ENCODE results near the gene ACTL8.

The ACTL8 gene

DNA sequence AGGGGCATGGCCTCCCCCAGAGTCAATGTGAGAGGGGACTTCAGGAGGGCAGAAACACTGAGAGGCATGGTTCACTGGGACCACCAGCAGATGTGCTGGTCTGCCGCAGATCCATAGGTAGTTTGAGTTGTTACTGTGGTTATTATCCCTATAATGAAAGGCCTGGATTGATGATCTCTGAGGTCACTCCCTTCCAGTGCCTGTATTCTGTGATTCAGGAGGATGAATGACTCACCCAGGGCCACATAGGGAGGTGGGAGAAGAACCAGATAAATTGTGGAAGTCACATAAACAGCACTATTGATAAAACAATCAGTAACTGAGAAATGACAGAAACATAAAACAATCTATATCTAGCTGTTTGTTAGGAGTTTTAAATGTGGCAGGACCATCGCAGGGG is 22.7 kb upstream of the ACTL8 start:
- H3K27me3 ChIP-seq (replicated peaks; ENCODE audit: insufficient read depth, low read length): peaks cover 91% of the 10 kb centered on the region
- H3K9me2 ChIP-seq (replicated peaks; ENCODE audit: insufficient read depth, low read length): no peaks in the 10 kb centered on the region
- no peak overlapping the region for H3K9ac ChIP-seq (ENCODE audit: low read length)
- H4K20me1 ChIP-seq (ENCODE audit: insufficient read depth, low read length): no peaks in the 10 kb centered on the region
- H3K4me2 ChIP-seq (ENCODE audit: low read depth, low read length): no peak overlapping the region
- no peak for DNase-seq
- H3K79me2 ChIP-seq (ENCODE audit: low read length): no peaks in the 10 kb centered on the region
- H3K4me1 ChIP-seq (ENCODE audit: low read length): no peaks in the 10 kb centered on the region
- H3K9me3 ChIP-seq (replicated peaks; ENCODE audit: insufficient read depth, low read length): no peaks in the 10 kb centered on the region
- TF ChIP-seq EZH2 (optimal IDR thresholded peaks at IDR 0.05; ENCODE audit: low read depth, low read length): no peak
- no peak for TF ChIP-seq EZH2phosphoT487 (IDR thresholded peaks at IDR 0.05; ENCODE audit: low read length)
- TF ChIP-seq, protein P1, sequence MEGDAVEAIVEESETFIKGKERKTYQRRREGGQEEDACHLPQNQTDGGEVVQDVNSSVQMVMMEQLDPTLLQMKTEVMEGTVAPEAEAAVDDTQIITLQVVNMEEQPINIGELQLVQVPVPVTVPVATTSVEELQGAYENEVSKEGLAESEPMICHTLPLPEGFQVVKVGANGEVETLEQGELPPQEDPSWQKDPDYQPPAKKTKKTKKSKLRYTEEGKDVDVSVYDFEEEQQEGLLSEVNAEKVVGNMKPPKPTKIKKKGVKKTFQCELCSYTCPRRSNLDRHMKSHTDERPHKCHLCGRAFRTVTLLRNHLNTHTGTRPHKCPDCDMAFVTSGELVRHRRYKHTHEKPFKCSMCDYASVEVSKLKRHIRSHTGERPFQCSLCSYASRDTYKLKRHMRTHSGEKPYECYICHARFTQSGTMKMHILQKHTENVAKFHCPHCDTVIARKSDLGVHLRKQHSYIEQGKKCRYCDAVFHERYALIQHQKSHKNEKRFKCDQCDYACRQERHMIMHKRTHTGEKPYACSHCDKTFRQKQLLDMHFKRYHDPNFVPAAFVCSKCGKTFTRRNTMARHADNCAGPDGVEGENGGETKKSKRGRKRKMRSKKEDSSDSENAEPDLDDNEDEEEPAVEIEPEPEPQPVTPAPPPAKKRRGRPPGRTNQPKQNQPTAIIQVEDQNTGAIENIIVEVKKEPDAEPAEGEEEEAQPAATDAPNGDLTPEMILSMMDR (IDR thresholded peaks at IDR 0.05; ENCODE audit: low read length): no peak
- no peak overlapping the region for H3K27ac ChIP-seq (ENCODE audit: low read length)
- no peak overlapping the region for H3K4me3 ChIP-seq (ENCODE audit: low read length)
- H3K36me3 ChIP-seq (replicated peaks; ENCODE audit: insufficient read depth, low read length): no peaks in the 10 kb centered on the region
- H2AFZ ChIP-seq (ENCODE audit: low read length): no peak overlapping the region
- no peaks in the 10 kb centered on the region for H3F3A ChIP-seq (ENCODE audit: insufficient read depth, low read length)

DNA sequence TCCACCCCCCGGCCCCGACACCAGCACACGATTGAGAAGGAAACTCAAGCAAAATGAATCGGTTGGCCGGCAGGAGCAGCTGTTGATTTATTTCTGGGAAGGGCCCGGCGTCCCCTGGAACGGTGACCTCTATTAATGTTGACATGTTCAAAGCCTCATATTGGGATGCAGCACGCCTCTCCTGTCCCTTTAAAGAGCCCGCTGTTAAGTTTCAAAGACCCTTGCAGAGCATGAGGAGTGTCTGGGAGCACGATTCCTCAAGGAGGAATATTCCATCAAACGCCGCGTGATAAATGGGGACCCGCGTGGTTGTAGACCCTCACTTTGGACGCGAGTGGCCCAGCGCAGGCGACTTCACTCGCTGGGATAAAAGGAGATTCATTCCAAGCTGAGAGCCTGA is 21.5 kb upstream of the ACTL8 start:
- no peak for DNase-seq
- Histone ChIP-seq H3K9me3 (replicated peaks; ENCODE audit: insufficient read depth, low read length) (no peaks in the 10 kb centered on the region), H3K9ac (ENCODE audit: low read length) (no peak overlapping the region), H3K27me3 (replicated peaks; ENCODE audit: insufficient read depth, low read length) (peaks cover 91% of the 10 kb centered on the region), H2AFZ (ENCODE audit: low read length) (no peak overlapping the region), H3K4me1 (ENCODE audit: low read length) (no peaks in the 10 kb centered on the region), H4K20me1 (ENCODE audit: insufficient read depth, low read length) (no peaks in the 10 kb centered on the region), H3K36me3 (replicated peaks; ENCODE audit: insufficient read depth, low read length) (no peaks in the 10 kb centered on the region), H3K4me2 (ENCODE audit: low read depth, low read length) (no peak overlapping the region), H3K79me2 (ENCODE audit: low read length) (no peaks in the 10 kb centered on the region), H3K4me3 (ENCODE audit: low read length) (no peak overlapping the region), H3F3A (ENCODE audit: insufficient read depth, low read length) (no peaks in the 10 kb centered on the region), H3K9me2 (replicated peaks; ENCODE audit: insufficient read depth, low read length) (no peaks in the 10 kb centered on the region), H3K27ac (ENCODE audit: low read length) (no peak overlapping the region)
- no peak for TF ChIP-seq EZH2phosphoT487 (IDR thresholded peaks at IDR 0.05; ENCODE audit: low read length)
- TF ChIP-seq, protein P1 (IDR thresholded peaks at IDR 0.05; ENCODE audit: low read length): no peak
- no peak for TF ChIP-seq EZH2 (optimal IDR thresholded peaks at IDR 0.05; ENCODE audit: low read depth, low read length)

DNA sequence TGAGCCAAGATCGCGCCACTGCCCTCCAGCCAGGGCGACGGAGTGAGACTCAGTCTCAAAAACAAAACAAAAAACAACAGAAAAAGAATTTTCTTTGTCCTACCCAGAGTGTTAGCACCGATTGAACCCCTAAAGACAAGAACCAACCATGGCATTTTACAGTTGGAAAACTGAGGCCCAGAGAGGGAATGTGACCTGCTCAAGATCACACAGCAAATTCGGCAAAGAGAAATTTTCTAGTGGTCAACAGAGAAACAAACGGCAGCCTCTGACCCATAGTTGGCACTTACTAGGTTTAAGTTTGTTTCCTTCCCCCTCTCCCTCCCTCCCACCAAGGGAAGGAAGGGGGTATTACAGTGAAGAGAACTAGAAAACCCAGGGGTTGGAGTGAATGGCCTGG is 20.5 kb upstream of the ACTL8 start:
- H3K4me3 ChIP-seq (ENCODE audit: low read length): no peak overlapping the region
- no peak overlapping the region for H2AFZ ChIP-seq (ENCODE audit: low read length)
- H3F3A ChIP-seq (ENCODE audit: insufficient read depth, low read length): no peaks in the 10 kb centered on the region
- H3K79me2 ChIP-seq (ENCODE audit: low read length): no peaks in the 10 kb centered on the region
- H3K27me3 ChIP-seq (replicated peaks; ENCODE audit: insufficient read depth, low read length): peaks cover 88% of the 10 kb centered on the region
- H3K27ac ChIP-seq (ENCODE audit: low read length): no peak overlapping the region
- no peaks in the 10 kb centered on the region for H3K9me3 ChIP-seq (replicated peaks; ENCODE audit: insufficient read depth, low read length)
- no peaks in the 10 kb centered on the region for H3K36me3 ChIP-seq (replicated peaks; ENCODE audit: insufficient read depth, low read length)
- no peak for DNase-seq
- TF ChIP-seq EZH2phosphoT487 (IDR thresholded peaks at IDR 0.05; ENCODE audit: low read length): no peak
- TF ChIP-seq, protein P1 (IDR thresholded peaks at IDR 0.05; ENCODE audit: low read length): no peak
- TF ChIP-seq EZH2 (optimal IDR thresholded peaks at IDR 0.05; ENCODE audit: low read depth, low read length): no peak
- H3K9ac ChIP-seq (ENCODE audit: low read length): no peak overlapping the region
- H3K4me2 ChIP-seq (ENCODE audit: low read depth, low read length): no peak overlapping the region
- no peaks in the 10 kb centered on the region for H3K4me1 ChIP-seq (ENCODE audit: low read length)
- no peaks in the 10 kb centered on the region for H4K20me1 ChIP-seq (ENCODE audit: insufficient read depth, low read length)
- H3K9me2 ChIP-seq (replicated peaks; ENCODE audit: insufficient read depth, low read length): no peaks in the 10 kb centered on the region
